ENCODE measurements around the gene LILRB1.
"Not testable (repeated sequence)": the region's sequence is repeated elsewhere in the genome, so short reads cannot be mapped to it uniquely, and the experiment has no call there.

The LILRB1 gene

DNA sequence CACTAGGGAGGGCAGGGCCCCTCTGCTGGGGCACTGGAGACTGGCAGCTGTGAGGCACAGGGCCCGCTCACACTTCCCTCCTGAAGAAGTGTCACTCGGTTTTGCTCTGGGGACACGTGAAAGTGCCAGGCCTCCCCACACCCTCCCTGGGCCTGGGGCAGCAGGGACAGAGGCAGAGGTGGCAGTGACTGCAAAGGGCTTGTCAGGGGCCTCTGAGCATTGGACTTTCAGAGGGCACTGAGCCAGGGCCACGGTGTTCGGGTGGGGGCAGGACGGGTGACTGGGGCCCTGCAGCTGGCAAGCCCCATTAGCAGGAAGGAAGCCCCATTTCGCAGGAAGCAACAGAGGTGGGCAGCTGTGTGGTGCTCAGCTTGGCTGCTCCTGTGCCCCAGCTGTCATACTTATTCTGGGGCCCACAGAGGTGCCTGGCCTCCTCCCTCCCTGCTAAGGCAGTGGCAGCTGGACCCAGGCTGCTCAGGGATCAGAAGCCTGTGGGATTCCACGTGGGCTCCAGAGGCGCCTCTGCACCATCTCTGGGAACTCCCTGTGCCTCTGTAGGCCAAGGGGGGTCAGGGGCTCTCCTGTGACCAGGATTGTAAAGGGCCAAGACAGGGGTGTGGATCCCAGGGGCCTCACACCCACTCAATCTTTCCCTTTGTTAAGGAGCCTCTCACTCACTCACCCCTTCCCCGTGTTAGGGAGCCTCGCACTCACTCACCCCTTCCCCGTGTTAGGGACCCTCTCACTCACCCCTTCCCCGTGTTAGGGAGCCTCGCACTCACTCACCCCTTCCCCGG lies 5.2 kb upstream of the LILRB1 start:
- DNase-seq (ENCODE audit: low spot score) = not testable (repeated sequence)

DNA sequence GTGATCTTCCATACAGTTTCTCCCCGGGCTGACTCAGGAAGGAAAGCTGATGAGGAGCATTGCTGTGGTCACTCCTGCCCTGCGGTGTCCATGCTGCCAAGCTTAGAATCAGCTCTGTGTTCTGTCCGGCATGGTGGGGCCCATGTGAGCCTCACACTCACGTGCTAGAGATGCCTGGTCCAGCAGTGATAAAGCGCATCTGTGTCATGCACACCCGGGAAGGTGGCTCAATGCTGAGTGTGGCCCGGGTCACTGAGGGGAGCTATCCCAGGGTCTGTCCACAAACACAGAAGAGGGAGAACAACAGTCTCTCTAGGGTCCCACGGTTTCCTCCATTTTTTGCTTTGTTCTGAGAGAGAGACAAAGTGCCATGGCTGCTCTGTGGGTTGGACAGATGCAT lies 3.5 kb upstream of the LILRB1 start:
- no peak for DNase-seq (ENCODE audit: low spot score)

DNA sequence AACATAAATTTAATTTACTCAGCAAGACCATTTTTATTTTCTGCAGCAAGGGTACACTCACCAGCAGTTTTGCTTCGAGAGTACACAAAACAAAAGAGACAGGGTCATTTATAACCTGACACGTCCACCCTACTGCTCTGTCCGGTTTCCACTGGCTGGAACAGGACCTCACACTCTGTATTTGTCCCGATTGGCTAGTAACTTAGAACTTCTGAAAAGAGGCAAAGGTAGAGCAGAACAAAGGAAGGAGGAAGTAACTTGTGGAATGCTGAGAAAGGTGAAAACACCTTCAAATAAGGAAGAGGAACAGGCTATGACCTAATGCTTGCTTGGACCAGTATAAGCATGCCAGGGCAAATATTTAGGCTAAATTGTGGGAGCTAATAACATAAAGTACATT lies 2.4 kb upstream of the LILRB1 start:
- not testable (repeated sequence) for DNase-seq (ENCODE audit: low spot score)

DNA sequence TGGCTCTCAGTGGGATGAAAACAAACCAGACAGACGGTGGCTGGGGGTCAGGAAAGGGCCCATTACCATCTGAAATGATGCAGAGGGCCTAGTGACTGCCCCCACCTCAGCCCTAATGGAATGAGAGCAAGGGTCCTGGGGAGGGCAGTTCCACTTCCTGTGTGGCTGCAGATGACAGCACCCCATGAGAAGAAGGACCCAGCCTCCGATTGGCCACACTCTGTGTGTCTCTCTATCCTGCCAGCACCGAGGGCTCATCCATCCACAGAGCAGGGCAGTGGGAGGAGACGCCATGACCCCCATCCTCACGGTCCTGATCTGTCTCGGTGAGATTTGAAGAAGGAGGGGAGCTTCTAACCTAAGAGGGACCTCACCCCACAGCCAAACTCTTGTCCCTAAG lies 498 bp downstream of the LILRB1 start:
- no peak for DNase-seq (ENCODE audit: low spot score)

DNA sequence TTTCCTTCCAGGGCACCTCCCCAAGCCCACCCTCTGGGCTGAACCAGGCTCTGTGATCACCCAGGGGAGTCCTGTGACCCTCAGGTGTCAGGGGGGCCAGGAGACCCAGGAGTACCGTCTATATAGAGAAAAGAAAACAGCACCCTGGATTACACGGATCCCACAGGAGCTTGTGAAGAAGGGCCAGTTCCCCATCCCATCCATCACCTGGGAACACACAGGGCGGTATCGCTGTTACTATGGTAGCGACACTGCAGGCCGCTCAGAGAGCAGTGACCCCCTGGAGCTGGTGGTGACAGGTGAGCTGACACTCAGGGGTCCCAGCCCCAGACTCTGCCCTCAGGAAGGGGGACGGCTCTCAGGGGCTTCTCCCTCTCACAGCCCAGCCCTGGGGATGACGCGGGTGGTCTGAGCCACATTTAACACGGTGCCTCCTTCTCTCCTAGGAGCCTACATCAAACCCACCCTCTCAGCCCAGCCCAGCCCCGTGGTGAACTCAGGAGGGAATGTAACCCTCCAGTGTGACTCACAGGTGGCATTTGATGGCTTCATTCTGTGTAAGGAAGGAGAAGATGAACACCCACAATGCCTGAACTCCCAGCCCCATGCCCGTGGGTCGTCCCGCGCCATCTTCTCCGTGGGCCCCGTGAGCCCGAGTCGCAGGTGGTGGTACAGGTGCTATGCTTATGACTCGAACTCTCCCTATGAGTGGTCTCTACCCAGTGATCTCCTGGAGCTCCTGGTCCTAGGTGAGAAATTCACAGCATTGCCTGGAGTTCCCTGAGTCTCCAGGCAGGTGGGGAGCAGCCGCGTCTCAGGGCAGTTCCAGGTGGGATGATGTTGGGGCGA lies 1.4 kb downstream of the LILRB1 start:
- DNase-seq (ENCODE audit: low spot score) = not testable (repeated sequence)

DNA sequence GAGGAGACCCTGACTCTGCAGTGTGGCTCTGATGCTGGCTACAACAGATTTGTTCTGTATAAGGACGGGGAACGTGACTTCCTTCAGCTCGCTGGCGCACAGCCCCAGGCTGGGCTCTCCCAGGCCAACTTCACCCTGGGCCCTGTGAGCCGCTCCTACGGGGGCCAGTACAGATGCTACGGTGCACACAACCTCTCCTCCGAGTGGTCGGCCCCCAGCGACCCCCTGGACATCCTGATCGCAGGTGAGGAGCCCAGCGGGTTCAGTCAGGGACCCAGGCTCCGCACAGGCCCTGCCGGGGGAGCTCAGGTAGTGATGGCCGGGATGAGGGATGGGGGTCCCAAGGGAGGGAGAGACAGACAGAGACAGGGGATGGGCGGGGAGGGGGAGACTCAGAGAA lies 2.2 kb downstream of the LILRB1 start:
- not testable (repeated sequence) for DNase-seq (ENCODE audit: low spot score)

DNA sequence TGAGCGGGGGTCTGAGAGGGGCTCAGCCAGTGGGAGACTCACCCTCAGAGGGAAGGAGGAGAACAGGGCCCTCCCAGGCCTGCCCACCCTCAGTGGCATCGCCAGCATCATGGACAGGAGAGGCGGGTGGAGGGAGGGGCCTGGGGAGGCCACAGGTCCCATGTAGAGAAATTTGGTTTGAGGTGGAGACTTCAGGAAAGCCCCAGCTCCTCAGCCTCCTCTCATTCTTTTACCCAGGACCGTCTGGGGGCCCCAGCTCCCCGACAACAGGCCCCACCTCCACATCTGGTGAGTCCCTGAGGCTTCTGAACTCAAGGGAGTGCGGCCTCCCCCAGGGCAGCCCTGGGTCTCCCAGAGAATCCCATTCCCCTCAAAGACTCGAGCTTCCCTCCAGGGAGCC lies 3.1 kb downstream of the LILRB1 start:
- no peak for DNase-seq (ENCODE audit: low spot score)

DNA sequence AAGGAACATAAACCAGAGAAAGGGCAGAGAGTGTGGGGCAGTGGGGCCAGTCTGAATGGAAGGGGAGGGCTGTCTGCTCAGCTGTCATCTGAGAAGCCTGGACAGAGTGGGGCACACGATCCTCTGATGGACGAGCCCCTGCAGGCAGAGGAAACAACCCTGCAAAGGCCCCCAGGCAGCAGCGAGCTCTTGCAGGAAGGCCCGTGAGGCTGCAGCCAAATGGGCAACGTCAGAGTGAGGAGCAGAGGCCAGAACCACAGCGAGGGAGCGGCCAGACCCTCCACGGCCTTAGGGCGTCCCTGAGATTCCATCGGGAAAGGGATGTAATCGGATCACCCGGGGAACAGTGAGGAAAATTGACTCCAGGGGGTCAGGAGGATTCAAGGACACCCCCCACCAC lies 5.8 kb downstream of the LILRB1 start:
- DNase-seq (ENCODE audit: low spot score) = not testable (repeated sequence)

DNA sequence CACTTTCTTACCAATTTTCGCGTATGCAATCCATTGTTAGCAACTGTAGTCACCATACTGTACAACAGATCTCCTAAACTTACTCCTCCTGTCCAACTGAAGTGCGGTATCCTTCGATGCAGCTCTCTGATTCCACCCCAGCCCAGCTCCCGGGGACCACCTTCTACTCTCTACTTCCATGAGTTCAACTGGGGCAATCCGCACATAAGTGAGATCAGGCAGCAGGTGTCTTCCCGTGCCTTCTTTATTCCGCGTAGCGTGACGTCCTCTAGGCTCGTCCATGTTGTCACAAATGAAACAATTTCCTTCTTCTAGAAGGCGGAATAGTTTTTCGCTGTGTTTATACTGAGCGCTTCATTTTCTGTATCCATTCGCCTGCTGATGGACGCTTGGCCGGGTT lies 8.4 kb downstream of the LILRB1 start:
- DNase-seq (ENCODE audit: low spot score) = no peak

DNA sequence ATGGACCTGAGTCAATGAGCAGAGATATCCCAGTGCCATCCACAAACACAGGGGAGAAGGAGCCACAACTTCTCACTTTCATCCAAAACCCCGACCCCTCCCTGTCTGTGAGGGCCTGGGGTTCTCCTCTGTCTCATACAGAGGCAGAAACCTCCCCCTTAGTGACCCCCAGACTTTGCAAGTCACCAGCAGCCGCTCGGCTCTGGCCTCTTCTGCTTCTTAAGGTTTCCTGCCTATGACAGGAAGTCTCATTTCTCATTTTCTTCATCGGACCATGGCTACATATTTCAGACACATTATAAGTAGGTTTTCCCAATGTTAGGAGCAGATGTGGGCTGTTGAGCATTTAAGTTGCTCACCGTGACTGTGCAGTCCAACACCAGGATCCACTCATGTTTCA lies 12.7 kb downstream of the LILRB1 start:
- not testable (repeated sequence) for DNase-seq (ENCODE audit: low spot score)

DNA sequence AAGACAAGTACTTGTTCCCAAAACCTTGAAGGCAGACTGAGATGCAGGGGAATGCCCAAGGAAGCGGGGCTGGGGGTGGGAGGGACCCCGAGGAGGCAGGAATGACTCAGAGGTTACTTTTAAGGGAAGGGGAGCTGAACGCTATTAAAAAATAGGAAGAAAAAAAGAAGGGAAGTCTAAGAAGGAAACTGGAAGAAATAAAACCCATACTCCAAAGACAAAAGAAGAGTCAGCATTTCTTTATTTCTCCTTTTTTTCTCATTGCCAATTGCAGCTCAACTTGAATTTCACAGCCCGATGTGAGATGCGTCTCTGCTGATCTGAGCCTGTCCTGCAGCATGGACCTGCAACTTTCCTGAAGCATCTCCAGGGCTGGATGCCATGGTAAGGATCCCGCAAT lies 13.3 kb downstream of the LILRB1 start:
- DNase-seq (ENCODE audit: low spot score) = not testable (repeated sequence)

DNA sequence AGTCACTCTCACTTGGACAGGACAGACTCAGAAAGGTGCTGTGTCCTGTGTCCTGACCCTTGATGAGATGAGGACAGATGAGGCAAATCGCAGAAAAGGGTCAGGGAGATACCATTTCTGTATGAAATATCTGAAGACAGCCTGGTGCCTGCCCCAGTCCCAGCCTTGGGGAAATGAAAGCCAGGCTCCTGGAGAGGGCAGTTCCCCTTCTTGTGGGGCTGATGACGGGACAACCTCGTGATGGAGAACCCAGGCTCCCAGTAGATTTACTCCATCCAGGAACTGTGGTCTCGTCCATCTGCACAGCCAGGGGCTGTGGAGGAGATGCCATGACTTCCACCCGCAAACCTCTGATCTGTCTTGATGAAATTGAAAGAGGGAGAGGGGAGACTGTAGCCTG lies 13.8 kb downstream of the LILRB1 start:
- no peak for DNase-seq (ENCODE audit: low spot score)

DNA sequence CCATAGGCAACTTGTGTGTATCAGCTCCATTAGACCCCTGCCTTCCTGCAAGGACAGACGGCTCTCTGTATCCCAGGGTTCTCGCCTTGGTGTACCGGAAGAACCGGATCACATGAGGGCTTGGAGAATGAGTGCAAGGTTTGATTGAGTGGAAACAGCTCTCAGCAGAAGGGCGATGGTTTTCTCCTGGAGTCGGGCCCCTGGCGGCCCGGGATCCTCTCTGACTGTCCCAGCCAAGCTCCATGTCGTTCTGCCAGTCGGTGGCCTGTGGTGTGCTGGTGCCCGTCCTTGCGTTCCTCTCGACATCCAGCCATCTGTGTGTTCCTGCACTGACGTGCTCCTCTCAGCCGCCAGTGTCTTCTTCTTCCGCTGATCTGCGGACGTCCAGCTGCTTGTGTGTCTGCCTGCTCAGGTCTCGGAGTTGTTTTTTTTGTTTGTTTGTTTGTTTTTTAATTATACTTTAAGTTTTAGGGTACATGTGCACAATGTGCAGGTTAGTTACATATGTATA lies 16.1 kb downstream of the LILRB1 start:
- no peak for DNase-seq (ENCODE audit: low spot score)

DNA sequence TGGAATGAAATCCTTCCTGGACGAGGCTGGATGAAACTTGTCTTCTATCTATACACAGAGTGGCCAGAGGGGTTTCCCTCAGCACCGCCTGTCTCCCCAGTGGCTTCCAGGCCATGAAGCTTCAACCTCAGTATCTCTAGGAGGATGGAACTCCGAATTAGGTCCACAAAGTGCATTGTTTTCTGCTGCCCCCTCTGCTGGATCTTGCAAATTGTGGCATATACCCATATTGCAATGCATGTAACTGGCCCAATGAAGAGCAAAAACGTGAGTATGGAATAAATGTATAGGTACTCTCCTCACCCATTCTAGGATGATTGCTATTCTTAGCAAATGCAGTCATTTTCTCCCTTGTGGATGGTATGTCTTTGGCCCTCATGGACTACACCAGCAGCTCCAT lies 17.8 kb downstream of the LILRB1 start:
- DNase-seq (ENCODE audit: low spot score) = no peak

DNA sequence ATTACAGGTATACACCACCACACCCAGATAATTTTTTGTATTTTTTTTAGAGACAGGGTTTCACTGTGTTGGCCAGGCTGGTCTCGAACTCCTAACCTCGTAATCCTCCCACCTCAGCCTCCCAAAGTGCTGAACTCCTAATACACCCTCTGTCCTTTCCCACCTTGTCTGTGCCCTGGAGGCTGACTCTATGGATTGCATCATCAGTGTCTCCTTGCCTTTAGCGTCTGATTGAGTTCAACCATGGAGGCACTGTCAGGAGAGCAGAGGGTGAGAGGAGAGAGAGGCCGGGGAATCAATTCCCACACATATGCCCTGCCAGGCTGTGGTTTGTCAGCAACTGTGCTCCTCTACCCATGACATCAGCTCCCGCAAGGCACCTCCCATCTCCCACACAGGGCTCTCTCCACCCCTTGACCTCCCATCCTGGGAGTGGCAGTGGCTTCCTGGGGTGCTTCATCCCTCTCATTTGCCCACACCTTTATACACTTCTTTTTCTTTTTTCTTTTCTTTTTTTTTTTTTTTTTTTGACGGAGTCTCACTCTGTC lies 19.9 kb downstream of the LILRB1 start:
- no peak for DNase-seq (ENCODE audit: low spot score)

DNA sequence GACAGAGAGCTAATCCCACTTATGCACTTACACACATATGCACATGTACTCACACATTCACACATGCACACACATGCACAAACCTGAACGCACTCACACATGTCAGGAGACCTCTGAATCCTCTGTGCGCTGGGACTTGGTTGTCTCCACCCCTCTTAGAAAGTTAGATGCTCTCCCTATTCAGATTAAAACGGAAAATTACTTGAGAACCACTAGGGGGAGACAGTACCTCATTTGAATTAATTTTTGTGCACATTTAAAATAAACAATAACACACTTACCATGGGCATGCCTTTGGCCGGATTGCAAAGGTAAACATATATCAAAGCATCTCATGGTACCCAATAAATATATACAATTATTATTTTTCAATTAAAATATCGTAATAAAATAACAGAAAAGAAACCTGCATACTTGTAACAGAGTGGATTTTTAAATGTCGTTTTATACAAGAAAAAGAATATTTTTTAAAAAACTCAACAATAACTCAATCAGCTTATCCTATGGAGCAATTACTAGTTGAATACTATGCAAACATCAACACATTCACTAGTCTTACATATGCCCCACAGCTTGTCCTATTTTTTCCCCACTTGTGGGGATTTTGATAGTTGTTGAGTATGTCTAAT lies 23.0 kb downstream of the LILRB1 start:
- no peak for DNase-seq (ENCODE audit: low spot score)

DNA sequence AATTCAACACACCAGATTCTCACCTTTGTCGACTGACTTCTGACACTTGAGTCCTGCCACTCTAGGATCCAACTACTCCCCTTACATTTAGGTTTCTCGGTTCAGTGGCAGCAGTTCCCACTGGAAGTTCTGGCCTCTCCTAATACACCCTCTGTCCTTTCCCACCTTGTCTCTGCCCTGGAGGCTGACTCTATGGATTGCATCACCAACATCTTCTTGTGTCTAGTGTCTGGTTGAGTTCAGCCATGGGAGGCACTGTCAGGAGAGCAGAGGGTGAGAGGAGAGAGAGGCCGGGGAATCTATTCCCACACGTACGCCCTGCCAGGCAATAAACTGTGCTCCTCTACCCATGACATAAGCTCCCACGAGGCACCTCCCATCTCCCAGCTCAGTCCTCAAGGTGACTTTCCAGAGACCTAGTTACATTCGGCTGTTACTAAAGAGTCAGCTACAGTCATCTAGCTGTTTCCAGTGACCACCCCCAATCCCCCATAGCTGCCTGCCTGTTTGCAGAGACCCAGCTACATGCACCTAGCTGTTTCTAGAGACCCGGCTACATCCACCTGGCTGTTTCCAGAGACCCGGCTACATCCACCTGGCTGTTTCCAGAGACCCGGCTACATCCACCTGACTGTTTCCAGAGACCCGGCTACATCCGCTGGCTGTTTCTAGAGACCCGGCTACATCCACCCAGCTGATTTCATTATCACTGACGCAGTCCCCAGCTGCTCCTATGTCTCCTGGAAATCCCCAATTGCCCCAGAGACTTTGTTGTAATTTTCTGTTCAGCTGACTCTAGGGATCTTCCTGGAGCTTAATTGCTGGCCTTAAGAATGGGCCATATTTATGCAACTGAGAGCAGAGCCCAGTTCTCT lies 24.4 kb downstream of the LILRB1 start:
- no peak for DNase-seq (ENCODE audit: low spot score)

DNA sequence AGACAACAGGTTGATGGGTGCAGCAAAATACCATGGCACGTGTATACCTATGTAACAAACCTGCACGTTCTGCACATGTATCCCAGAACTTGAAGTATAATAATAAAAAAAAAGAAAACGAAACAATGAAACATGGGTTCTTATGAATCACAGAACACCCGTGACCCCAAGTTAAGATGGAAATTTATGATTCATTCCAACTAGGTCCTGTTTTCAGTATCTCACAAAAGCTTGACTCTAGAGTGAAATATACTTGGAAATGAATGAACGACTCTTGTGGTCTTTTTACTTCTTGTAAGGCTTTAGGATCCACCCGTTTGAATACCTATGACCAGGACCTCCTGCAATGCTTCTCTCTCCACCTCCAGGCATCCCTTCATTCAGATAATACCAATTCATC lies 29.0 kb downstream of the LILRB1 start:
- no peak for DNase-seq (ENCODE audit: low spot score)

DNA sequence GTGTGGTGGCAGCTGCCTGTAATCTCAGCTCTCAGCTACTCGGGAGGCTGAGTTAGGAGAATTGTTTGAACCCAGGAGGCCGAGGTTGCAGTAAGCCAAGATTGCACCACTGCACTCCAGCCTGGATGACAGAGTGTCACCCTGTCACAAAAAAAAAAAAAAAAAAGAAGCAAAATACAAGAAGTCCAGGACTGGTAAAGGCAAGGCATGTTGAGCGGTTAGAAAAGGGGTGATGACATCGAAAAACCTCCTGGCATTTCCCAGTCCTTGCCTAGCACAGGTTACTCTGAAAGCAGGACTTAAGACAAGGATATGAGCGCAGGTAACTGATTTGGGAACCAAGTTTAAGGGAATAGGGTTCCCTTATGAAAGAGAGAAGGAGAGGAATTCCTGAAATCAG lies 30.0 kb downstream of the LILRB1 start:
- DNase-seq (ENCODE audit: low spot score) = no peak

DNA sequence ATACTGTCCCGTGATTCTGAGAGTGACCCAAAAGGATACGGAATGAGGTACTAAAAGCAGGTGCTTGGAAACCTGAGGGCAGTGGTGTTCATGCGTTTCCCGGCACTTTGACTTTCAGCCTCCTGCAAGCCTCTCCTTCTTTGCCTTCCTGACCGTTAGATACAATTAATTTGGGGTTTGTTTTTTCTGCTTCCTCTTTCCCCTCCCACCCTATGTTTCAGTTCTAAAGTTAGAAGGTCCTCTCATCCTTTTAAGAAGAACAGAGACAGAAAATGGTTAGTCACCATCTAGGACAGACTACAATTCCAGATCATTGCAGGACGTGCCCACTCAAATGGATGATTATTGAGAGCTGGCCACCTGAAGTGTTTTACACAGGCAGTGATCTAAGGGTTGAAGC lies 30.7 kb downstream of the LILRB1 start:
- DNase-seq (ENCODE audit: low spot score) = no peak

DNA sequence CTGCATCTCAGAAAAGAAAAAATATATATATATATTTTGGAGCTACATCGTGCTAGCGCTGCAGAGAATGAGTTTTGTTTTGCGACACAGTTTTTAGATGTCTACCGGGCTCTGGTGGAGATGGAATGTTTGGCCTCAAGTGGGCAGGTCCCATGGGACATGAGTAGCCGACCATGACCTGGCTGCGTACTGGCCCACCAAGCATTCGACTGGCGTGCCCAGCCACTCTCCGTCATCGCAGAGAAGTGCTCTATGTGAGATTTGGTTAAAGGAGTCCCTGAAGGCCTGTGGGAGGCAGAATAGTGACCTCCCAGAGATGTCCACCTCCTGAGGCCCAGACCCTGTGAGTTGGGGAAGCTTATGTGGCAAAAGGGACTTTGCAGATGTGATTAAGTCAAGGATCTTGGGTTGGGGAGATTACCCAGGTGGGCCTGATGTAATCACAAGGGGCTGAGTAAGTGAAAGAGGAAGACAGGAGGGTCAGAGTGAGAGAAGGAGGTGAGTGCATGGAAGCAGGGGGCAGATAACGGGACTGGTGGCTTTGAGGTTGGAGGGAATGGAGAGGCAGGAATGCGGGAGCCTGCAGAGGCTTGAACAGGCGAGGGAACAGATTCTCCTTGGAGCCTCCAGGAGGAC lies 31.7 kb downstream of the LILRB1 start:
- DNase-seq (ENCODE audit: low spot score) = no peak
